Right lobe of liver (tissue), 6 donors: ENCODE data around the gene KIRREL3. TPM values are rescaled to one million over a fixed set of nuclear protein-coding genes. Genes with fewer than 3 reads are reported as not detected.

Source experiments
- ATAC-seq, 4 donors: fragments of 200-7000 bp; cut with Tn5 transposase; one replicate each; pipeline ENCODE4 v1.9.1; 2020; ENCODE audit warnings: mild to moderate bottlenecking in 4 of 4, moderate library complexity in 4 of 4
- DNase-seq, 3 donors: peaks; one replicate each; pipeline ENCODE4 v3.0.0-alpha.2; 2020
- H3K27ac ChIP-seq, 3 donors: fragments of 200-600 bp; one replicate each; pipeline ENCODE4 v1.8.0; 2022
- H3K27me3 ChIP-seq, 2 donors: fragments of 200-600 bp; one replicate each; pipeline ENCODE4 v1.8.0; 2022
- H3K36me3 ChIP-seq, 4 donors: fragments of 200-600 bp; sonication (generic) in 1 of 4; one replicate each; pipeline versions ENCODE4 v1.5.1 to v1.8.0; 2017 to 2022; ENCODE audit warnings: control low read depth in 1 of 4
- H3K4me1 ChIP-seq, 4 donors: fragments of 200-600 bp; sonication (generic) in 1 of 4; one replicate each; pipeline versions ENCODE4 v1.5.1 to v1.8.0; 2017 to 2022; ENCODE audit warnings: control low read depth in 1 of 4
- H3K4me3 ChIP-seq, 3 donors: fragments of 200-600 bp; one replicate each; pipeline ENCODE4 v1.8.0; 2022
- H3K9me3 ChIP-seq, 4 donors: fragments of 200-600 bp; sonication (generic) in 1 of 4; one replicate each; pipeline versions ENCODE4 v1.5.1 to v1.8.0; 2017 to 2022; ENCODE audit warnings: control low read depth in 1 of 4
- CTCF ChIP-seq, 4 donors: fragments of 200-600 bp in 3 of 4; fragments of 450-650 bp in 1 of 4; IDR thresholded peaks; one replicate each; pipeline versions ENCODE4 v1.5.1 to v1.8.0; 2016 to 2022; ENCODE audit warnings: antibody characterized with exemption in 4 of 4, mild to moderate bottlenecking in 2 of 4
- POLR2A ChIP-seq: fragments of 450-650 bp; IDR thresholded peaks from one replicate; pipeline ENCODE4 v1.6.1; 2017; ENCODE audit warnings: antibody characterized with exemption, mild to moderate bottlenecking
- WGBS: methylation state at CpG from one replicate; pipeline ENCODE4 v1.1.6; 2018; ENCODE audit warnings: low coverage, low lambda C conversion rate; ENCODE audit not compliant: insufficient coverage; ENCODE audit errors: missing lambda C conversion rate; 5-methylcytosine and 5-hydroxymethylcytosine counted together
- intact Hi-C, 2 donors: fragments of 100-400 bp; cut with DNase I; formaldehyde crosslinking; loops; one replicate each; pipeline versions ENCODE4 v1.11.2 to v1.14.1; 2022
- total RNA-seq, 6 experiments: library from RNA; depleted of rRNA in 2 of 6; stranded (reverse); fragments of >200 nt in 2 of 6; fragmentation: NEBNext Ultra II Directional in 3 of 6; extraction: Animal tissue kit (Norgen Biotek cat#: 25700) in 3 of 6; gene quantifications; one replicate each; pipeline versions ENCODE4 v1.1.0 to v1.2.4, GENCODE V29; 2016 to 2023
- donor health status: DM: no; HTN: yes; CAD: no.
- donor health status: DM: no; HTN: no; CAD: no.
- donor health status: DM: no; HTN: no; CAD: no.
- donor health status: DM: no; HTN: yes; CAD: no.
- donor health status: DM: no; HTN: yes; CAD: no.

KIRREL3 gene
- total RNA-seq, 6 experiments from 2014 or later = not detected

GRCh38 chr11:126634963-126635362, 365.6 kb downstream of the KIRREL3 start:
- no peaks in the 10 kb centered on the region for H3K9me3 ChIP-seq
- H3K27ac ChIP-seq = no peak overlapping the region
- intact Hi-C loops = no loop called here
- H3K4me1 ChIP-seq = peaks cover 0 to under 1% (median 0%) of the 10 kb centered on the region in 4 donors
- no peaks in the 10 kb centered on the region for H3K36me3 ChIP-seq
- 30% methylated on average over 2 of the region's 2 CpGs for WGBS
- no peak for TF ChIP-seq POLR2A
- no peak for TF ChIP-seq CTCF (IDR thresholded peaks at IDR 0.05)
- H3K4me3 ChIP-seq = no peak overlapping the region
- DNase-seq = no peak
- no peaks in the 10 kb centered on the region for H3K27me3 ChIP-seq
- ATAC-seq = peak in 2 of 4 donors; percentile 20 to 33

GRCh38 chr11:126633330-126633729, 367.2 kb downstream of the KIRREL3 start:
- H3K4me3 ChIP-seq = no peak overlapping the region
- no peak for ATAC-seq
- H3K27me3 ChIP-seq = no peaks in the 10 kb centered on the region
- TF ChIP-seq CTCF (IDR thresholded peaks at IDR 0.05) (no peak), POLR2A (no peak)
- no peak for DNase-seq
- H3K4me1 ChIP-seq = peaks cover 0 to 16% (median 7%) of the 10 kb centered on the region in 4 donors
- WGBS = 71% methylated on average over 3 of the region's 3 CpGs
- intact Hi-C loops = no loop called here
- no peaks in the 10 kb centered on the region for H3K9me3 ChIP-seq
- no peak overlapping the region for H3K27ac ChIP-seq
- H3K36me3 ChIP-seq = no peaks in the 10 kb centered on the region

GRCh38 chr11:126630893-126631798, 369.4 kb downstream of the KIRREL3 start:
- no peak overlapping the region for H3K4me3 ChIP-seq
- no peaks in the 10 kb centered on the region for H3K27me3 ChIP-seq
- no peak for DNase-seq
- H3K9me3 ChIP-seq = no peaks in the 10 kb centered on the region
- 62% methylated on average over 8 of the region's 10 CpGs for WGBS
- H3K27ac ChIP-seq = no peak overlapping the region
- no peak for ATAC-seq
- H3K4me1 ChIP-seq = peaks cover 0 to 32% (median 13%) of the 10 kb centered on the region in 4 donors
- H3K36me3 ChIP-seq = no peaks in the 10 kb centered on the region
- no peak for TF ChIP-seq CTCF (IDR thresholded peaks at IDR 0.05)
- no peak for TF ChIP-seq POLR2A
- intact Hi-C loops = no loop called here

- TF ChIP-seq CTCF (IDR thresholded peaks at IDR 0.05) (no peak), POLR2A (no peak)
- ATAC-seq = no peak
- no peak for DNase-seq
- 67% methylated on average over 3 of the region's 3 CpGs for WGBS
- intact Hi-C loops = no loop called here
- no peak overlapping the region for H3K4me3 ChIP-seq
- peaks cover 0 to 38% (median 16%) of the 10 kb centered on the region in 4 donors for H3K4me1 ChIP-seq
- no peaks in the 10 kb centered on the region for H3K9me3 ChIP-seq
- no peaks in the 10 kb centered on the region for H3K27me3 ChIP-seq
- no peak overlapping the region for H3K27ac ChIP-seq
- H3K36me3 ChIP-seq = no peaks in the 10 kb centered on the region
These were observed 370.1 kb downstream of the KIRREL3 start for GRCh38 chr11:126630488-126630887.
